ENCODE results near the gene TRIP6. TPM values are rescaled to one million over a fixed set of nuclear protein-coding genes. Genes with fewer than 3 reads are reported as not detected.

TRIP6 gene
- total and polyA plus RNA-seq, 2 donors (not counting 3 experiments of a cell fraction or from before 2014, with no cell fraction given), result 90.3 TPM

- H3K9me1 ChIP-seq (replicated peaks; ENCODE audit: control insufficient read depth, extremely low read depth, insufficient read depth, low read length), result no peaks in the 10 kb centered on the region
- dilution Hi-C loops (cut with MboI; ENCODE audit: extremely low pct_ligation_motif_present, low sequenced_read_pairs), result no loop called here
- no peaks in the 10 kb centered on the region for H3K9me3 ChIP-seq (replicated peaks; ENCODE audit: control insufficient read depth, insufficient read depth, low read length)
- no peak overlapping the region for H3K27ac ChIP-seq (ENCODE audit: insufficient read depth, low read depth, low read length)
- H3K79me2 ChIP-seq (ENCODE audit: control insufficient read depth, insufficient read depth, low read length), result peaks cover 62% of the 10 kb centered on the region
- TF ChIP-seq MYC (IDR thresholded peaks at IDR 0.05; ENCODE audit: low read depth, low read length), result no peak
- no peak for TF ChIP-seq MAX (IDR thresholded peaks at IDR 0.05; ENCODE audit: insufficient read depth, insufficient read length)
- no peak for TF ChIP-seq EZH2 (IDR thresholded peaks at IDR 0.05; ENCODE audit: borderline replicate concordance, low read depth, low read length, severe bottlenecking)
- TF ChIP-seq CTCF (IDR thresholded peaks at IDR 0.05; ENCODE audit: extremely low read depth in 1 of 2, insufficient read depth in 1 of 2, low read depth in 1 of 2, low read length in 2 of 2), result no peak
- no peak for TF ChIP-seq JUN (IDR thresholded peaks at IDR 0.05; ENCODE audit: borderline replicate concordance, insufficient read depth, insufficient read length, low read depth)
- no peak for TF ChIP-seq FOS (IDR thresholded peaks at IDR 0.05; ENCODE audit: borderline replicate concordance, insufficient read depth, low read length)
- TF ChIP-seq POLR2AphosphoS5 (IDR thresholded peaks at IDR 0.05; ENCODE audit: insufficient read depth, low read depth, low read length), result no peak
- no peak for TF ChIP-seq GATA2 (IDR thresholded peaks at IDR 0.05; ENCODE audit: insufficient read depth, insufficient read length, low read depth, low read length)
- no peak for TF ChIP-seq POLR2A (IDR thresholded peaks at IDR 0.05; ENCODE audit: low read depth, low read length)
- ChIA-PET POLR2A (no interaction called here), CTCF (no interaction called here)
- no TSS peak for BruUV-seq (replicated peaks)
- FAIRE-seq (no peak), DNase-seq (ENCODE audit: low read depth, low spot score) (no peak)
- H3K36me3 ChIP-seq (ENCODE audit: control insufficient read depth in 2 of 2, extremely low read depth in 1 of 2, insufficient read depth in 2 of 2, low read length in 2 of 2), result peaks cover 23 to 46% of the 10 kb centered on the region in 2 experiments
- no peak overlapping the region for H2AFZ ChIP-seq (ENCODE audit: low read depth, low read length)
- H3K4me3 ChIP-seq (replicated peaks in 1 of 3; ENCODE audit: insufficient read depth in 1 of 3, low read depth in 1 of 3, low read length in 3 of 3), result no peak overlapping the region
- H3K27me3 ChIP-seq (ENCODE audit: control insufficient read depth in 2 of 2, insufficient read depth in 2 of 2, low read length in 2 of 2), result no peaks in the 10 kb centered on the region
- H3K9ac ChIP-seq (replicated peaks; ENCODE audit: extremely low read depth, insufficient read depth, low read length), result no peak overlapping the region
- H3K4me1 ChIP-seq (ENCODE audit: control insufficient read depth, extremely low read depth, insufficient read depth, low read length), result peaks cover 13% of the 10 kb centered on the region
- no peak overlapping the region for H3K4me2 ChIP-seq (ENCODE audit: insufficient read depth, low read length)
- intact Hi-C loops (cut with micrococcal nuclease), result no loop called here
- no peaks in the 10 kb centered on the region for H4K20me1 ChIP-seq (replicated peaks; ENCODE audit: control insufficient read depth, extremely low read depth, insufficient read depth, low read length)
These were observed 13.5 kb downstream of the TRIP6 start for GRCh38 chr7:100880645-100881044.
